ENCODE results near the gene KDF1. TPM values are rescaled to one million over a fixed set of nuclear protein-coding genes. Genes with fewer than 3 reads are reported as not detected.

KDF1 gene
- total and polyA plus RNA-seq, 4 donors = 1.0 to 4.6 (median 1.8) TPM

GRCh38 chr1:26978901-26979300 lies 18.6 kb upstream of the KDF1 start:
- Histone ChIP-seq H3K9me3 (ENCODE audit: control insufficient read depth in 4 of 4, low read length in 3 of 4) (no peaks in the 10 kb centered on the region), H3K9ac (ENCODE audit: low read depth in 1 of 2, low read length in 2 of 2) (no peak overlapping the region), H3K27ac (ENCODE audit: low read depth in 1 of 2, low read length in 2 of 2) (no peak overlapping the region), H3K4me3 (ENCODE audit: low read depth in 1 of 3, low read length in 3 of 3) (no peak overlapping the region), H3K27me3 (ENCODE audit: control insufficient read depth in 4 of 4, insufficient read depth in 4 of 4, low read length in 3 of 4) (no peaks in the 10 kb centered on the region), H3K4me1 (ENCODE audit: control insufficient read depth in 4 of 4, insufficient read depth in 4 of 4, low read length in 3 of 4) (no peaks in the 10 kb centered on the region), H3K36me3 (ENCODE audit: control insufficient read depth in 4 of 4, insufficient read depth in 3 of 4, low read depth in 1 of 4, low read length in 3 of 4) (no peaks in the 10 kb centered on the region)
- 76% methylated on average over 2 of the region's 2 CpGs for WGBS
- DNase-seq (ENCODE audit: low spot score) = no peak
- TF ChIP-seq, protein P1, sequence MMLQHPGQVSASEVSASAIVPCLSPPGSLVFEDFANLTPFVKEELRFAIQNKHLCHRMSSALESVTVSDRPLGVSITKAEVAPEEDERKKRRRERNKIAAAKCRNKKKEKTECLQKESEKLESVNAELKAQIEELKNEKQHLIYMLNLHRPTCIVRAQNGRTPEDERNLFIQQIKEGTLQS (IDR thresholded peaks at IDR 0.05) = no peak
- no peak for TF ChIP-seq JUND (IDR thresholded peaks at IDR 0.05)
- TF ChIP-seq HNF4G (IDR thresholded peaks at IDR 0.05) = no peak
- no peak for TF ChIP-seq MAX (IDR thresholded peaks at IDR 0.05)
- TF ChIP-seq, protein P2, sequence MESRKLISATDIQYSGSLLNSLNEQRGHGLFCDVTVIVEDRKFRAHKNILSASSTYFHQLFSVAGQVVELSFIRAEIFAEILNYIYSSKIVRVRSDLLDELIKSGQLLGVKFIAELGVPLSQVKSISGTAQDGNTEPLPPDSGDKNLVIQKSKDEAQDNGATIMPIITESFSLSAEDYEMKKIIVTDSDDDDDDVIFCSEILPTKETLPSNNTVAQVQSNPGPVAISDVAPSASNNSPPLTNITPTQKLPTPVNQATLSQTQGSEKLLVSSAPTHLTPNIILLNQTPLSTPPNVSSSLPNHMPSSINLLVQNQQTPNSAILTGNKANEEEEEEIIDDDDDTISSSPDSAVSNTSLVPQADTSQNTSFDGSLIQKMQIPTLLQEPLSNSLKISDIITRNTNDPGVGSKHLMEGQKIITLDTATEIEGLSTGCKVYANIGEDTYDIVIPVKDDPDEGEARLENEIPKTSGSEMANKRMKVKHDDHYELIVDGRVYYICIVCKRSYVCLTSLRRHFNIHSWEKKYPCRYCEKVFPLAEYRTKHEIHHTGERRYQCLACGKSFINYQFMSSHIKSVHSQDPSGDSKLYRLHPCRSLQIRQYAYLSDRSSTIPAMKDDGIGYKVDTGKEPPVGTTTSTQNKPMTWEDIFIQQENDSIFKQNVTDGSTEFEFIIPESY (IDR thresholded peaks at IDR 0.05) = no peak
- TF ChIP-seq YY1 (IDR thresholded peaks at IDR 0.05) = no peak
- TF ChIP-seq HNF4A (conservative IDR thresholded peaks at IDR 0.05) = no peak

- no peak overlapping the region for H3K27ac ChIP-seq (ENCODE audit: low read depth in 1 of 2, low read length in 2 of 2)
- WGBS = 90% methylated on average over 3 of the region's 3 CpGs
- no peaks in the 10 kb centered on the region for H3K27me3 ChIP-seq (ENCODE audit: control insufficient read depth in 4 of 4, insufficient read depth in 4 of 4, low read length in 3 of 4)
- H3K9ac ChIP-seq (ENCODE audit: low read depth in 1 of 2, low read length in 2 of 2) = no peak overlapping the region
- no peaks in the 10 kb centered on the region for H3K4me1 ChIP-seq (ENCODE audit: control insufficient read depth in 4 of 4, insufficient read depth in 4 of 4, low read length in 3 of 4)
- H3K4me3 ChIP-seq (ENCODE audit: low read depth in 1 of 3, low read length in 3 of 3) = no peak overlapping the region
- H3K36me3 ChIP-seq (ENCODE audit: control insufficient read depth in 4 of 4, insufficient read depth in 3 of 4, low read depth in 1 of 4, low read length in 3 of 4) = no peaks in the 10 kb centered on the region
- H3K9me3 ChIP-seq (ENCODE audit: control insufficient read depth in 4 of 4, low read length in 3 of 4) = no peaks in the 10 kb centered on the region
- no peak for DNase-seq (ENCODE audit: low spot score)
- TF ChIP-seq, protein P3, sequence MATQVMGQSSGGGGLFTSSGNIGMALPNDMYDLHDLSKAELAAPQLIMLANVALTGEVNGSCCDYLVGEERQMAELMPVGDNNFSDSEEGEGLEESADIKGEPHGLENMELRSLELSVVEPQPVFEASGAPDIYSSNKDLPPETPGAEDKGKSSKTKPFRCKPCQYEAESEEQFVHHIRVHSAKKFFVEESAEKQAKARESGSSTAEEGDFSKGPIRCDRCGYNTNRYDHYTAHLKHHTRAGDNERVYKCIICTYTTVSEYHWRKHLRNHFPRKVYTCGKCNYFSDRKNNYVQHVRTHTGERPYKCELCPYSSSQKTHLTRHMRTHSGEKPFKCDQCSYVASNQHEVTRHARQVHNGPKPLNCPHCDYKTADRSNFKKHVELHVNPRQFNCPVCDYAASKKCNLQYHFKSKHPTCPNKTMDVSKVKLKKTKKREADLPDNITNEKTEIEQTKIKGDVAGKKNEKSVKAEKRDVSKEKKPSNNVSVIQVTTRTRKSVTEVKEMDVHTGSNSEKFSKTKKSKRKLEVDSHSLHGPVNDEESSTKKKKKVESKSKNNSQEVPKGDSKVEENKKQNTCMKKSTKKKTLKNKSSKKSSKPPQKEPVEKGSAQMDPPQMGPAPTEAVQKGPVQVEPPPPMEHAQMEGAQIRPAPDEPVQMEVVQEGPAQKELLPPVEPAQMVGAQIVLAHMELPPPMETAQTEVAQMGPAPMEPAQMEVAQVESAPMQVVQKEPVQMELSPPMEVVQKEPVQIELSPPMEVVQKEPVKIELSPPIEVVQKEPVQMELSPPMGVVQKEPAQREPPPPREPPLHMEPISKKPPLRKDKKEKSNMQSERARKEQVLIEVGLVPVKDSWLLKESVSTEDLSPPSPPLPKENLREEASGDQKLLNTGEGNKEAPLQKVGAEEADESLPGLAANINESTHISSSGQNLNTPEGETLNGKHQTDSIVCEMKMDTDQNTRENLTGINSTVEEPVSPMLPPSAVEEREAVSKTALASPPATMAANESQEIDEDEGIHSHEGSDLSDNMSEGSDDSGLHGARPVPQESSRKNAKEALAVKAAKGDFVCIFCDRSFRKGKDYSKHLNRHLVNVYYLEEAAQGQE (IDR thresholded peaks at IDR 0.05) = no peak
- TF ChIP-seq EGR1 (IDR thresholded peaks at IDR 0.05; ENCODE audit: low read depth in 2 of 2) (no peak), HNF4G (IDR thresholded peaks at IDR 0.05) (no peak), MAX (IDR thresholded peaks at IDR 0.05) (no peak), TAF1 (conservative IDR thresholded peaks at IDR 0.05) (no peak), GABPA (IDR thresholded peaks at IDR 0.05 in 1 of 2, conservative IDR thresholded peaks at IDR 0.05 in 1 of 2) (no peak)
- TF ChIP-seq, protein P2 (IDR thresholded peaks at IDR 0.05) = no peak
Observed at GRCh38 chr1:26976621-26977510, 16.6 kb upstream of the KDF1 start.
